HCT116 (cell line): ENCODE data around the gene DMAC2. TPM values are rescaled to one million over a fixed set of nuclear protein-coding genes. Genes with fewer than 3 reads are reported as not detected.

Source experiments
- ATAC-seq: fragments of 200-7000 bp; cut with Tn5 transposase; 2 replicates; pipeline ENCODE4 v1.9.1; 2020; ENCODE audit warnings: mild to moderate bottlenecking, moderate library complexity
- BruUV-seq: library from RNA; stranded (reverse); fragments of 400-500 nt; replicated peaks from 2 replicates; lab custom pipeline; 2021; lab: Mats Ljungman, UMichigan
- CTCF ChIA-PET: fragments of 300-600 bp; sonication (Branson Sonifier 250); formaldehyde crosslinking; loops from one replicate; lab custom pipeline; 2021; ENCODE audit warnings: antibody characterized with exemption; lab: Charles Lee
- POLR2A ChIA-PET: fragments of 300-600, 350-600 bp; sonication (Branson Sonifier 250); formaldehyde crosslinking; loops from one replicate; lab custom pipeline; 2021; ENCODE audit warnings: antibody characterized with exemption; lab: Charles Lee
- RAD21 ChIA-PET, 2 experiments: fragments of 300-600 bp; sonication (Branson Sonifier 250); formaldehyde crosslinking; loops; one replicate each; lab custom pipeline; 2023; ENCODE audit warnings: low total read pairs in 2 of 2; ENCODE audit not compliant: uncharacterized antibody in 2 of 2, unreplicated experiment in 2 of 2, low non-redundant PET in 1 of 2; lab: Charles Lee
- DNase-seq: peaks from one replicate; pipeline ENCODE4 v3.0.0-alpha.2; 2010; ENCODE audit warnings: low read depth, low spot score
- H2AFZ ChIP-seq: fragments of 200-600 bp; shearing (Covaris generic), sonication (generic); 2 replicates; pipeline ENCODE4 v1.6.1; 2017; ENCODE audit warnings: low read depth, mixed run types, mixed read lengths, antibody characterized with exemption, low read length; ENCODE audit not compliant: poor library complexity, severe bottlenecking
- H3K27ac ChIP-seq: 2 replicates; pipeline ENCODE4 v1.5.1; 2012; ENCODE audit warnings: low read depth, low read length
- H3K27me3 ChIP-seq: fragments of 200-600 bp; sonication (generic); 2 replicates; pipeline ENCODE4 v1.6.1; 2016; ENCODE audit warnings: mixed run types, low read length, mixed read lengths; ENCODE audit not compliant: insufficient read depth
- H3K36me3 ChIP-seq, 2 experiments: fragments of 200-500 bp in 1 of 2; fragments of 200-600 bp in 1 of 2; sonication (Bioruptor generic) in 1 of 2; sonication (generic) in 1 of 2; 2 replicates each; pipeline versions ENCODE4 v1.5.1 to v1.6.1; 2014 to 2016; ENCODE audit warnings: low read length in 2 of 2, inconsistent platforms in 1 of 2, mixed read lengths in 1 of 2, mixed run types in 1 of 2; ENCODE audit not compliant: insufficient read depth in 2 of 2, control insufficient read depth in 1 of 2
- H3K4me1 ChIP-seq, 2 experiments: fragments of 200-600 bp in 1 of 2; sonication (generic) in 1 of 2; 2 replicates each; pipeline versions ENCODE4 v1.5.1 to v1.6.1; 2012 to 2017; ENCODE audit warnings: low read length in 2 of 2, inconsistent platforms in 1 of 2, mild to moderate bottlenecking in 1 of 2, mixed read lengths in 1 of 2, mixed run types in 1 of 2, moderate library complexity in 1 of 2; ENCODE audit not compliant: insufficient read depth in 2 of 2, control insufficient read depth in 1 of 2
- H3K4me2 ChIP-seq: fragments of 200-600 bp; sonication (generic); 2 replicates; pipeline ENCODE4 v1.6.1; 2017; ENCODE audit warnings: mixed run types, low read length, mixed read lengths
- H3K4me3 ChIP-seq, 2 experiments: fragments of 200-600 bp in 1 of 2; sonication (generic) in 1 of 2; replicated peaks in 1 of 2; 2 replicates each; pipeline ENCODE4 v1.5.1; 2011 to 2016; ENCODE audit warnings: low read length in 2 of 2, control low read depth in 1 of 2, low read depth in 1 of 2, mild to moderate bottlenecking in 1 of 2, mixed read lengths in 1 of 2, mixed run types in 1 of 2
- H3K79me2 ChIP-seq: fragments of 200-600 bp; sonication (generic); 2 replicates; pipeline ENCODE4 v1.6.1; 2017; ENCODE audit warnings: mild to moderate bottlenecking, mixed run types, low read length, moderate library complexity, mixed read lengths; ENCODE audit not compliant: insufficient read depth
- H3K9ac ChIP-seq: fragments of 200-600 bp; sonication (generic); 2 replicates; pipeline ENCODE4 v1.6.1; 2016; ENCODE audit warnings: low read length, mixed read lengths
- H3K9me2 ChIP-seq: fragments of 200-600 bp; sonication (generic), shearing (Covaris generic); 2 replicates; pipeline ENCODE4 v1.6.1; 2017; ENCODE audit warnings: mixed run types, mild to moderate bottlenecking, moderate library complexity; ENCODE audit not compliant: insufficient read depth
- H3K9me3 ChIP-seq, 2 experiments: fragments of 200-500 bp in 1 of 2; fragments of 200-600 bp in 1 of 2; sonication (Bioruptor generic) in 1 of 2; sonication (generic) in 1 of 2; 2 replicates each; pipeline ENCODE4 v1.6.1; 2014 to 2017; ENCODE audit warnings: low read length in 2 of 2, mixed read lengths in 2 of 2, inconsistent platforms in 1 of 2, low read depth in 1 of 2, mild to moderate bottlenecking in 1 of 2, mixed run types in 1 of 2, moderate library complexity in 1 of 2; ENCODE audit not compliant: control insufficient read depth in 1 of 2, insufficient read depth in 1 of 2
- H4K20me1 ChIP-seq: fragments of 200-600 bp; sonication (generic), shearing (Covaris generic); 2 replicates; pipeline ENCODE4 v1.6.1; 2017; ENCODE audit warnings: mixed run types, mild to moderate bottlenecking, moderate library complexity; ENCODE audit not compliant: insufficient read depth
- CBX3 ChIP-seq: IDR thresholded peaks from 2 replicates; pipeline ENCODE4 v1.6.1; 2012; ENCODE audit warnings: low read depth
- POLR2AphosphoS5 ChIP-seq: IDR thresholded peaks from 2 replicates; pipeline ENCODE4 v1.6.1; 2011; ENCODE audit warnings: mild to moderate bottlenecking, low read depth, low read length, moderate library complexity
- SP1 ChIP-seq: IDR thresholded peaks from 2 replicates; pipeline ENCODE4 v1.6.1; 2012; ENCODE audit warnings: low read depth
- ZBTB33 ChIP-seq: IDR thresholded peaks from 2 replicates; pipeline ENCODE4 v1.6.1; 2011; ENCODE audit warnings: mild to moderate bottlenecking, low read length, moderate library complexity; ENCODE audit not compliant: insufficient replicate concordance; ENCODE audit errors: extremely low read depth
- intact Hi-C: fragments of 100-400 bp; cut with micrococcal nuclease; formaldehyde crosslinking; loops from 2 replicates; pipeline ENCODE4 v1.10.0; 2022
- total RNA-seq: library from RNA; stranded (reverse); gene quantifications from one replicate; pipeline ENCODE4 v1.2.1, GENCODE V29; 2021; ENCODE audit not compliant: unreplicated experiment
- TF ChIP-seq, protein P1 (sequence below): IDR thresholded peaks from 2 replicates; pipeline ENCODE4 v1.6.1; 2012; ENCODE audit warnings: low read depth

DMAC2 gene
- total RNA-seq, 1 experiment from 2014 or later: 65.6 TPM

GRCh38 chr19:41480336-41480735 is 40.6 kb upstream of the DMAC2 start:
- no peaks in the 10 kb centered on the region for H3K36me3 ChIP-seq
- no peak overlapping the region for H2AFZ ChIP-seq
- H3K27me3 ChIP-seq: peaks cover 83% of the 10 kb centered on the region
- no peak overlapping the region for H3K4me3 ChIP-seq
- ATAC-seq (no peak), DNase-seq (no peak)
- no peaks in the 10 kb centered on the region for H3K9me3 ChIP-seq
- no peaks in the 10 kb centered on the region for H4K20me1 ChIP-seq
- H3K9ac ChIP-seq: no peak overlapping the region
- H3K9me2 ChIP-seq: no peaks in the 10 kb centered on the region
- TF ChIP-seq ZBTB33: no peak
- no peak for TF ChIP-seq POLR2AphosphoS5
- TF ChIP-seq CBX3: no peak
- no peak for TF ChIP-seq SP1
- TF ChIP-seq, protein P1, sequence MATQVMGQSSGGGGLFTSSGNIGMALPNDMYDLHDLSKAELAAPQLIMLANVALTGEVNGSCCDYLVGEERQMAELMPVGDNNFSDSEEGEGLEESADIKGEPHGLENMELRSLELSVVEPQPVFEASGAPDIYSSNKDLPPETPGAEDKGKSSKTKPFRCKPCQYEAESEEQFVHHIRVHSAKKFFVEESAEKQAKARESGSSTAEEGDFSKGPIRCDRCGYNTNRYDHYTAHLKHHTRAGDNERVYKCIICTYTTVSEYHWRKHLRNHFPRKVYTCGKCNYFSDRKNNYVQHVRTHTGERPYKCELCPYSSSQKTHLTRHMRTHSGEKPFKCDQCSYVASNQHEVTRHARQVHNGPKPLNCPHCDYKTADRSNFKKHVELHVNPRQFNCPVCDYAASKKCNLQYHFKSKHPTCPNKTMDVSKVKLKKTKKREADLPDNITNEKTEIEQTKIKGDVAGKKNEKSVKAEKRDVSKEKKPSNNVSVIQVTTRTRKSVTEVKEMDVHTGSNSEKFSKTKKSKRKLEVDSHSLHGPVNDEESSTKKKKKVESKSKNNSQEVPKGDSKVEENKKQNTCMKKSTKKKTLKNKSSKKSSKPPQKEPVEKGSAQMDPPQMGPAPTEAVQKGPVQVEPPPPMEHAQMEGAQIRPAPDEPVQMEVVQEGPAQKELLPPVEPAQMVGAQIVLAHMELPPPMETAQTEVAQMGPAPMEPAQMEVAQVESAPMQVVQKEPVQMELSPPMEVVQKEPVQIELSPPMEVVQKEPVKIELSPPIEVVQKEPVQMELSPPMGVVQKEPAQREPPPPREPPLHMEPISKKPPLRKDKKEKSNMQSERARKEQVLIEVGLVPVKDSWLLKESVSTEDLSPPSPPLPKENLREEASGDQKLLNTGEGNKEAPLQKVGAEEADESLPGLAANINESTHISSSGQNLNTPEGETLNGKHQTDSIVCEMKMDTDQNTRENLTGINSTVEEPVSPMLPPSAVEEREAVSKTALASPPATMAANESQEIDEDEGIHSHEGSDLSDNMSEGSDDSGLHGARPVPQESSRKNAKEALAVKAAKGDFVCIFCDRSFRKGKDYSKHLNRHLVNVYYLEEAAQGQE: no peak
- BruUV-seq: no TSS peak
- ChIA-PET CTCF (no interaction called here), POLR2A (no interaction called here), RAD21 (no interaction called here)
- H3K4me2 ChIP-seq: no peak overlapping the region
- intact Hi-C loops: no loop called here
- no peaks in the 10 kb centered on the region for H3K4me1 ChIP-seq
- no peak overlapping the region for H3K27ac ChIP-seq
- no peaks in the 10 kb centered on the region for H3K79me2 ChIP-seq
